ENCODE data around the gene PYY.

PYY gene

DNA sequence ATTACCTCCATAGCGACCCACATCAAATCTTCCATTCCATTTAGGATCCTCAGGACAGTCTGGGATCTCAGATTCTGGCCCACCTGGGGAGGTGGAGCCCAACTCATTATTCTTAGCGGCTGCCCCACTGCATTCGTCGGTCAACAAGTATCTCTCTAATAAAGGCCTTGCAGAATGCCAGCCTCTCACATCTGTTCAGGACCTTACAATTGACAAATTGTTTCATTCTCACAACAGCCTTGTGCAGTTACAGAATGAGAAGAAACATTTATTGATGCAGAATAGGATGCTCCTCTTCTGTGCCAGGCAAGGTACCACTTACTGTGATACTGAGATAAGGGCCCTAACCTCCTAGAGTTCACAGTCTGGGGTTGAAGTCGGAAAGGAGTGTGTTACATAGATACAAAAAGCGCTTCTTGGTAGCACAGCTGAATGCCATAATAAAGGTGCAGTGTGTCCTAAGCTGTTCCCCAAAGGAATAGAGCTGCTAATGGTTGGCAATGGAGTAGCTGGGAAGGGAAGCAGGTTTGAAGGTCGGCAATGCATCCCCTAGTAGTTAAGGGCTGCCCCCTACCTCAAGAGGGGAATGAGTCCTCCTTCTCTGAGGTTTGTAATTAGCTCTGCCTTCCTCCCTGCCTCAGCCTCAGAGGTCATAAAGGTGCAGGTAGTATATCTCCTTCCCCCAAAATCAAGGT is 44.1 kb downstream of the PYY start:
- TF ChIP-seq ZFX (IDR thresholded peaks at IDR 0.05) = no peak
- TF ChIP-seq, protein P1, sequence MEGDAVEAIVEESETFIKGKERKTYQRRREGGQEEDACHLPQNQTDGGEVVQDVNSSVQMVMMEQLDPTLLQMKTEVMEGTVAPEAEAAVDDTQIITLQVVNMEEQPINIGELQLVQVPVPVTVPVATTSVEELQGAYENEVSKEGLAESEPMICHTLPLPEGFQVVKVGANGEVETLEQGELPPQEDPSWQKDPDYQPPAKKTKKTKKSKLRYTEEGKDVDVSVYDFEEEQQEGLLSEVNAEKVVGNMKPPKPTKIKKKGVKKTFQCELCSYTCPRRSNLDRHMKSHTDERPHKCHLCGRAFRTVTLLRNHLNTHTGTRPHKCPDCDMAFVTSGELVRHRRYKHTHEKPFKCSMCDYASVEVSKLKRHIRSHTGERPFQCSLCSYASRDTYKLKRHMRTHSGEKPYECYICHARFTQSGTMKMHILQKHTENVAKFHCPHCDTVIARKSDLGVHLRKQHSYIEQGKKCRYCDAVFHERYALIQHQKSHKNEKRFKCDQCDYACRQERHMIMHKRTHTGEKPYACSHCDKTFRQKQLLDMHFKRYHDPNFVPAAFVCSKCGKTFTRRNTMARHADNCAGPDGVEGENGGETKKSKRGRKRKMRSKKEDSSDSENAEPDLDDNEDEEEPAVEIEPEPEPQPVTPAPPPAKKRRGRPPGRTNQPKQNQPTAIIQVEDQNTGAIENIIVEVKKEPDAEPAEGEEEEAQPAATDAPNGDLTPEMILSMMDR (conservative IDR thresholded peaks at IDR 0.05) = no peak
- no peak overlapping the region for H3K27ac ChIP-seq

DNA sequence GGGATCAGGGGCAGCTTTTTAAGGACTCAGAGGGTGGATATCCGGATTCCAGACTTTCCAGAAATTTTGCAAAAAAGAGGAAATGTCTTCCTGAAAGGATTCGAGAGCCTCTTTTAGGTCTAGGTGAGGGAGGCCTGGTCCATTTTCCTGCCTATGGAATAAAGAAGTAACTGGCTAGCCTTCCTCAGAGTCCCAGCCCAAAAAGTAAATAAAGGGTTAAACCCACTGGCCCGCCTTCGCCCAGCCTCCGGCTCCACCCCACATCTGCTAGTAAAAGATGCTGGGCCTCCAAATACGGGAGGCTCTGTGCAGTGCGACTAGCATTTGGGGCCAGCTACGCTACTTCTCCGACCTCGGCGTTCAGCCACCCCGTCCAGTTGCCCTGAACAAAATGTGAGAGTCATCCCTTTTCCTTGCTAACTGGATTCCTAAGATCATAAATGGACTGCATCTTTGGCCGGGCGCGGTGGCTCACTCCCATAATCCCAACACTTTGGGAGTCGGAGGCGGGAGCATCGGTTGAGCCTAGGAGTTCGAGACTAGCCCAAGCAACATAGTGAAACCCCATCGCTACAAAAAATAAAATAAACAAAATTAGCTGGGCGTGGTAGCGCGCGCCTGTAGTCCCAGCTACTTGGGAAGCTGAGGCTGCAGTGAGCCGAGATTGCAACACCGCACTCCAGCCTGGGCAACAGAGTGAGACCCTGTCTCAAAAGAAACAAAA is 45.6 kb downstream of the PYY start:
- TF ChIP-seq, protein P1 (conservative IDR thresholded peaks at IDR 0.05) = no peak
- no peak for TF ChIP-seq ZFX (IDR thresholded peaks at IDR 0.05)
- no peak overlapping the region for H3K27ac ChIP-seq

DNA sequence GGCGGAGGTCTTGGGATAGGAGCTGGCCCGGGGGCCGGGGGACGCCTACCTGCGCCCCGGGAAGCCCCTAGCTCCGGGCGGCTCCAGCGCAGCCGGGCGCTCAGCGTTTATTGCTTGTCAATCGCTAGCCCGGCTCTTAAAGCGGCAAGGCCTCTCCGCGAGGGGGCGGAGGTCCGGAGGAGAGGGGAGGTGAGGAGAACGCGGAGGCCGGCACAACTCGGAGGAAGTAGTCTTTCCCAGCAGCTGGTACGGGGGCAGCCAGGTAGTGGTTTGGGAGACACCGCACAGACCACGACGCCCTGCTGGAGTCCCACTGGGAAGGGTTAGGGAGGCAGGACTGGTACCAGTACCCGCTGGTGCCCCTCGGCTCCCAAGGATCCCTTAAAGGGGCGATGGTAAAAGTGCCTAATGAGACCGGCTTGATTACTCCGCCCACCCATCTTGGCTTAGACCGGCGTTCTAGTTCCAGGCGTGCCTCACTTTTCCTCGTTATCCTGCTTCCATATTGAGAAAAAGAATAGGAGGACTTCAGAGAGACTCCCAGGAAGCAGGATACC is 46.2 kb downstream of the PYY start, which contains the start of gene MPP2:
Gene MPP2, minus strand, starts transcription at position 112 of the 557 bp plus-strand sequence. CDS start 3,076 bp downstream, outside the sequence.
- H3K27ac ChIP-seq = no peak within 1 kb of the TSS
- TF ChIP-seq, protein P1 (conservative IDR thresholded peaks at IDR 0.05) = no peak

DNA sequence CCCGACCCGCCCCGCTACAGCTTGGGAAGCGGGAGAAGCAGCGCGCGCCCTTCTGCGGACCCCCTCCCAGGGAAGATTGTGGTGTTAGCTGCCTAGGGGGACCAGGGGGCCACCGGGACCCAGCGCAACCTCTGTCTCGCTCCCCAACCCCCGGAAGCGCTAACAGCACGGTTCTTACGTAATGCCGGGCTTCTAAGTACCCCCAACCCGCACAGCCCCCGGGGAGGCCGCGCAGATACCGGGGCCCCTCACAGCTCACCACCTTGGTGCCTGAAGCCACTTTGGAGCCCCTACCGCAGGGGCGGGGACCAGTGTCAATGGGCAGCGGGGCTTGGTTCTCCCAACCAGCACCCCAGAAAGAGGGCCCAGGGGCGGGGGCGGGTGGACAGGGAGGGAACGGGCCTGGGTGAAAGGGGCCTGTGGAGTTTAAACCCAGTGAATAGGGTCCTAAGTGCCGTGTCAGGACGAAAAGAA is 46.8 kb downstream of the PYY start:
- no peak overlapping the region for H3K27ac ChIP-seq
- TF ChIP-seq ZFX (IDR thresholded peaks at IDR 0.05) = no peak
- TF ChIP-seq, protein P1 (conservative IDR thresholded peaks at IDR 0.05) = no peak

DNA sequence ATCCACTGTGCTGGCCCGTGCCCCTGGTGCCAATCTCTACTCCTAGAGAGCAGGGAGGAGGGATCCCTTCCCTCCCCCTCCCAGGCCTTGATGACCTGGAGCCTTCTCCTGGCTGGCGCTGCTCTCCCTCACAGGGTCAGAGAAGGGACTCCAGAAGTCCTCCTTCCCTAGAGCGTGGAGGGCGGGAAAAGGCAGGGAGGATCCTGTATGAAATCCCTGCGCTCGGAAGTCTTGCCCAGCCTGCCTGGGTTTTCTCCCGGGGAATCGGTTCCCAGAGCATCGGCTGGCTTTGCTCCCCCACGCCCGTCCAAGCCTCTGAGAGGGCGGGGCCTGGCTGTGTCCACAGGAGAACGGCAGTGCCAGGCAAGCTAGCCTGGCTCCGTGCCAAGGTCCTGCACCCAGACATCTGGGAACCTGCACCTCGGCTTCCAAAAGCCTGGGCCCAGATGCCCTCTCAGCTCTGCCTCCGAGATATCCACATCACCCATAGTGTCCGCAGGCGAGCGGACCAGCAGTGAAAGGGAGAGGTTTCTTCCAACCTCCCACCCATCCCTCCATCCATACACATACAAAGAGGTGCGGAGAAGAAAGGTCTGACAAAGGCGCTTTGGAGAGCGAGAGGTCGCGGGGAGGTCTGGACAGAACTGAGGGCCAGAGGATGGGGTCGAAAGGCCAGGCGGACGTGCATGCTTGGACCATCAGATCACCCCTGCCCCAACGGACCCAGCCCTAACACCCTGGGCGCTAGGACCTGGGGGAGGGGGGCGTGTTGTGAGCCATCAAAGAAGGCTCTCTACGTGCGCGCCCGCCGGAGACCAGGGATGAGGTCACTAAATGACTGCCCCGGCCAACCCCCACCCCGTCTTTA is 47.5 kb downstream of the PYY start:
- no peak for TF ChIP-seq ZFX (IDR thresholded peaks at IDR 0.05)
- TF ChIP-seq, protein P1 (conservative IDR thresholded peaks at IDR 0.05) = no peak

DNA sequence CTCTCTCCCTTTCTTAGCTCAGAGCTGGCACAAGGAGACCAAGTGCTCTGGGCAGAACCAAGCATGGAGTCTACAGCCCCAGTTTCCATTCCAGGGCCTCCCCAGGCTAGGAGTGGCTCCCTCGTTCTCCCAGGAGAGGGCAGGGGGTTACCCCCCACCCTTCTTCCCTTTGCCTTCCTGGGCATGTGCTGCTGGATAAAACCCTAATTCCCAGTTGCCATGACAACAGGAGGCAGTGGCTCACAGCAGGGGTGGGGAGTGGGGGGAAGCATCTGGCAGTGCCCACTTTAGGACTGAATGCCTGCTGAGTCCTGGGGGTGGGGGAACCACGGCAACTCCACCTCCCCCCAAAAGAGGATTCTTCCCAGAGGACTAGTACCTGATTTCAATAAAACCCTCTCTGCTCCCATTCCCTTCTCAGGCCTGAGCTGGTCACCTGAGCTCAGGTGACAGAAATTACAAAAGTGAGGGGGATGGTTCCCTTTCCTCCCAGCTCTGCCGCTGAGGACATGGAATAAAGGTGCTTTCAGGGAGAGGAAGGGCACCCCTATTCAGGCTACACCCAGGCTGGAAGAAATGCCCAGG is 48.2 kb downstream of the PYY start:
- no peak overlapping the region for H3K27ac ChIP-seq

More for the DNA sequence above, 47.5 kb downstream of the PYY start:
- no peak overlapping the region for H3K27ac ChIP-seq

More for the DNA sequence above, 48.2 kb downstream of the PYY start:
- TF ChIP-seq, protein P1 (conservative IDR thresholded peaks at IDR 0.05) = no peak
- no peak for TF ChIP-seq ZFX (IDR thresholded peaks at IDR 0.05)
